Right atrium auricular region (tissue), 2 donors: ENCODE data around the gene DCHS2. TPM values are rescaled to one million over a fixed set of nuclear protein-coding genes. Genes with fewer than 3 reads are reported as not detected.

ENCODE experiments used
- DNase-seq: peaks from one replicate; pipeline ENCODE4 v3.0.0-alpha.2; 2019; ENCODE audit warnings: low spot score
- H3K27ac ChIP-seq, 2 donors: fragments of 200-600 bp; sonication (generic); 1 replicate in 1 of 2; 2 replicates in 1 of 2; pipeline ENCODE4 v1.5.1; 2016 to 2019
- H3K27me3 ChIP-seq, 2 donors: fragments of 200-600 bp; sonication (generic); one replicate each; pipeline versions ENCODE4 v1.5.1 to v1.6.0; 2017 to 2019
- H3K36me3 ChIP-seq: fragments of 200-600 bp; sonication (generic); one replicate; pipeline ENCODE4 v1.5.1; 2016
- H3K4me1 ChIP-seq, 2 donors: fragments of 200-600 bp; sonication (generic); one replicate each; pipeline versions ENCODE4 v1.5.1 to v1.6.0; 2017 to 2019
- H3K4me3 ChIP-seq, 2 donors: fragments of 200-600 bp; sonication (generic); 1 replicate in 1 of 2; 2 replicates in 1 of 2; pipeline ENCODE4 v1.5.1; 2017 to 2019; ENCODE audit warnings: mild to moderate bottlenecking in 1 of 2, moderate library complexity in 1 of 2
- H3K9me3 ChIP-seq, 2 donors: fragments of 200-600 bp; sonication (generic); one replicate each; pipeline ENCODE4 v1.5.1; 2019
- CTCF ChIP-seq, 2 donors: fragments of 200-600 bp; sonication (generic); IDR thresholded peaks; one replicate each; pipeline ENCODE4 v1.5.1; 2019; ENCODE audit warnings: antibody characterized with exemption in 2 of 2
- total RNA-seq, 2 donors: library from RNA; depleted of rRNA; stranded (reverse); fragments of >200 nt; gene quantifications; one replicate each; pipeline ENCODE4 v1.1.0, GENCODE V29; 2016

The DCHS2 gene
- total RNA-seq, 2 donors from 2014 or later = 0.04 TPM; not detected in 1

- H3K27me3 ChIP-seq = peaks cover 9 to 19% of the 10 kb centered on the region in 2 donors
- DNase-seq = no peak
- no peak for TF ChIP-seq CTCF (IDR thresholded peaks at IDR 0.05)
- H3K4me3 ChIP-seq = no peak overlapping the region
- no peaks in the 10 kb centered on the region for H3K36me3 ChIP-seq
- no peaks in the 10 kb centered on the region for H3K9me3 ChIP-seq
- peaks cover 0 to 27% of the 10 kb centered on the region in 2 donors for H3K4me1 ChIP-seq
- no peak overlapping the region for H3K27ac ChIP-seq
Observed at GRCh38 chr4:154489558-154490233, 1.9 kb downstream of the DCHS2 start.

GRCh38 chr4:154487145-154487544, 4.5 kb downstream of the DCHS2 start:
- H3K27ac ChIP-seq = no peak overlapping the region
- peaks cover 9 to 13% of the 10 kb centered on the region in 2 donors for H3K27me3 ChIP-seq
- H3K36me3 ChIP-seq = no peaks in the 10 kb centered on the region
- TF ChIP-seq CTCF (IDR thresholded peaks at IDR 0.05) = no peak
- H3K9me3 ChIP-seq = no peaks in the 10 kb centered on the region
- DNase-seq = no peak
- H3K4me1 ChIP-seq = peaks cover 0 to 24% of the 10 kb centered on the region in 2 donors
- H3K4me3 ChIP-seq = no peak overlapping the region

DNA sequence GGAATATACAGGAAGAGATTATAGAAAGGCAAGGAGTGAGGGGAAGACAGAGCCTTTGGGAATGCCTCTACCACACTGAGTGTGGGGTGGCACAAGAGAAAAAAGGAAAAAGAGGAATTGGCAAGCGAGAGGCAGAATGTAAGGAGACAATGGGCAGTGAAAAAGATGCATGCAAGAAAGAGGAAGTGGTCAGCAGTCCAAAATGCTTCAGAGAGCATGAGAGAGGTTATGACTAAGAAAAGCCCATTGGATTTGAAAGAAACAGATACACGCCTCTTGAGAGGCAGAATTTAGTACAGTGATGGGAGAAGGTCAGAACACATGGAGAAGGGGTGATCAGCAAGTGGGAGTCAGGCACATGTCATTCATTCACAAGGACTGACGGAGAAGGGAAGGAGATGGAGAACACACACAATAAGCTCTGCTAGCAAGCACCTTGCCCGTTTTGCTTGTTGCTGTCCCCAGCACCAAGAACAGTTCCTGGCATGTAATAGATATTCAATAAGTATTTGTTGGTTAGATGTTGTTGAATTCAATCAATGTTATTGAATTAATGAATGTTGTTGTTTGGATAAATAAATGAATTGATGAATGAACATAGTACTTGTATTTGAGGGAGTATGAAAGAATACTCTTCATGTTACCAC, 6.3 kb downstream of the DCHS2 start:
- H3K27me3 ChIP-seq = peaks cover 2 to 8% of the 10 kb centered on the region in 2 donors
- H3K36me3 ChIP-seq = no peaks in the 10 kb centered on the region
- H3K4me3 ChIP-seq = no peak overlapping the region
- H3K27ac ChIP-seq = no peak overlapping the region
- H3K9me3 ChIP-seq = no peaks in the 10 kb centered on the region
- peaks cover 0 to 5% of the 10 kb centered on the region in 2 donors for H3K4me1 ChIP-seq
- no peak for DNase-seq
- TF ChIP-seq CTCF (IDR thresholded peaks at IDR 0.05) = no peak

- H3K4me3 ChIP-seq = no peak overlapping the region
- H3K27ac ChIP-seq = no peak overlapping the region
- H3K27me3 ChIP-seq = no peaks in the 10 kb centered on the region
- TF ChIP-seq CTCF (IDR thresholded peaks at IDR 0.05) = no peak
- no peak for DNase-seq
- no peaks in the 10 kb centered on the region for H3K4me1 ChIP-seq
- H3K9me3 ChIP-seq = no peaks in the 10 kb centered on the region
- H3K36me3 ChIP-seq = no peaks in the 10 kb centered on the region
Observed at GRCh38 chr4:154478547-154478946, 13.1 kb downstream of the DCHS2 start.

DNA sequence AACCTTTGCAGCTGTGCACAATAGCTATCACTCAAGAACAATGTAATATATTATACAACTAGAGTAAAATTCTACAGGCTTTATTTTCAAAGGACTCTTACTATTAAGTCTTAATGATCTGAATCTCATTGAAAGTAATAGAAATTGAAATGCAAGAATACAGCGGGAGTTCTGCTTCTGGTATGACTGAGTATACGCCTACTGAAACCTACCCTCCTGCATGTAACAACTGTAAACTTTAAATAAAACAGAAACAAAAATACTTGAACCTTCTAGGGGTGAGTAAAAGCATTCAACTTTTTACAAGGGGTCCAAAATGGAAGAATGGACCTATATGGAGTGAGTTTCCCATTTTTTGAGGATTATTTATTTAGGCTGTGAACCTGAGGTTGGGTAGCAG, 13.5 kb downstream of the DCHS2 start:
- Histone ChIP-seq H3K27me3 (no peaks in the 10 kb centered on the region), H3K4me3 (no peak overlapping the region), H3K4me1 (no peaks in the 10 kb centered on the region), H3K27ac (no peak overlapping the region), H3K9me3 (no peaks in the 10 kb centered on the region), H3K36me3 (no peaks in the 10 kb centered on the region)
- DNase-seq = no peak
- no peak for TF ChIP-seq CTCF (IDR thresholded peaks at IDR 0.05)
